Testis (tissue), 2 donors: ENCODE measurements around the gene FAM229B.

Experiments
- POLR2A ChIP-seq: fragments of 450-650 bp; IDR thresholded peaks from one replicate; pipeline ENCODE4 v1.6.1; 2017; ENCODE audit warnings: antibody characterized with exemption, mild to moderate bottlenecking, moderate library complexity
- TF ChIP-seq, protein P1 (sequence below), 3 experiments: fragments of 450-650 bp in 2 of 3; fragments of 200-600 bp in 1 of 3; sonication (generic) in 1 of 3; IDR thresholded peaks; one replicate each; pipeline ENCODE4 v1.5.1; 2016 to 2019; ENCODE audit warnings: antibody characterized with exemption in 3 of 3, mild to moderate bottlenecking in 2 of 3, moderate library complexity in 1 of 3

DNA sequence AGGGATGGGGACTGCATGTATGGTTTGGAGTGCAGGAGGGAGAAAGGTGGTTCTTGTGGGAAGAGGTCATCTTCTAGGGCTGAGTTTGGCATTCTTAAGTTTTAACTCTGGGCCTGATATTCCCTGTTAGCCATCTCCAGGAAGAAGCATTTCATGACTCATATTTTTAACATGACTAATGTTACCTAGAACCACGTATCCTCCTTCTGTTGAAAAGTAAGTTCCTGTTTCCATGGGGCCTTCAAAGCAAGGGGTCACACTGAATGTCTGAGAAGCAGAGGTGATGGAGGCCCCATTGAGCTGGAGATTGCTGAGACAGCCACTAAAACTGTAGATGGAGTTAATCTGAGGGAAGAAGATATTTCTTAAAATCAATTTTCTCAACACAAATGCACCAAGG, 30.2 kb downstream of the FAM229B start:
- TF ChIP-seq, protein P1, sequence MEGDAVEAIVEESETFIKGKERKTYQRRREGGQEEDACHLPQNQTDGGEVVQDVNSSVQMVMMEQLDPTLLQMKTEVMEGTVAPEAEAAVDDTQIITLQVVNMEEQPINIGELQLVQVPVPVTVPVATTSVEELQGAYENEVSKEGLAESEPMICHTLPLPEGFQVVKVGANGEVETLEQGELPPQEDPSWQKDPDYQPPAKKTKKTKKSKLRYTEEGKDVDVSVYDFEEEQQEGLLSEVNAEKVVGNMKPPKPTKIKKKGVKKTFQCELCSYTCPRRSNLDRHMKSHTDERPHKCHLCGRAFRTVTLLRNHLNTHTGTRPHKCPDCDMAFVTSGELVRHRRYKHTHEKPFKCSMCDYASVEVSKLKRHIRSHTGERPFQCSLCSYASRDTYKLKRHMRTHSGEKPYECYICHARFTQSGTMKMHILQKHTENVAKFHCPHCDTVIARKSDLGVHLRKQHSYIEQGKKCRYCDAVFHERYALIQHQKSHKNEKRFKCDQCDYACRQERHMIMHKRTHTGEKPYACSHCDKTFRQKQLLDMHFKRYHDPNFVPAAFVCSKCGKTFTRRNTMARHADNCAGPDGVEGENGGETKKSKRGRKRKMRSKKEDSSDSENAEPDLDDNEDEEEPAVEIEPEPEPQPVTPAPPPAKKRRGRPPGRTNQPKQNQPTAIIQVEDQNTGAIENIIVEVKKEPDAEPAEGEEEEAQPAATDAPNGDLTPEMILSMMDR (IDR thresholded peaks at IDR 0.05) = no peak
- no peak for TF ChIP-seq POLR2A
